ENCODE data around the gene GSC2. TPM values are rescaled to one million over a fixed set of nuclear protein-coding genes. Genes with fewer than 3 reads are reported as not detected.

Gene GSC2
- polyA plus RNA-seq, 3 donors: not detected

DNA sequence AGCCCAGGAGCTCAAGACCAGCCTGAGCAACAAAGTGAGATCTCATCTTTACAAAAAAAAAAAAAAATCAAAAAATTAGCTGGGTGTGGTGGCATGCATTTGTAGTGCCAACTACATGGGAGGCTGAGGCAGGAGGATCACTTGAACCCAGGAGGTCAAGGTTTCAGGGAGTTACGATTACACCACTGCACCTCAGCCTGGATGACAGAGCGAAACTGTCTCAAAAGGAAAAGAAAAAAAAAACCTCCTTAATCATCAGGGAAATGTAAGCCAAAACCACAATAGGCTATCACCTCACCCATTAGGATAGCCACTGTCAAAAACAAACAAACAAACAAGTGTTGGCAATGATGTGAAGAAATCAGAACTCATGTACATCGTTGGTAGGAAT, 41.3 kb downstream of the GSC2 start:
- H3K9ac ChIP-seq (ENCODE audit: insufficient read depth, low read length, poor library complexity, severe bottlenecking): peak overlapping the region; percentile 53

DNA sequence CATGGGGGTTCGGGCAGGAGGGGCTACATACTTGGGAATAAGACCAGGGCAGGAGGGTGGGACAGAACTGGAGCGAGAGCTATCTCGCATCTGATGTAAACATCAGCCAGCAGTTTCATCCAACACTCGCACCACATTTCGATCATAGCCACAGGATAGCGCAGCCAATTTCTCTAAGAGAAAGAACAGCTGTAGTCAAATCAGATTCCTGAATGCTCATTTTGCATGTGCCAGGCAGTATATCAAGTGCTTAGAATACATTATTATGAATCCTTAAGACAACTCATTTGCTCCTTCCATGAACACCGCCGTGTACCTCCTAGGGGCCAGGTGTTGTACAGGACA, 42.4 kb downstream of the GSC2 start:
- intact Hi-C loops (cut with micrococcal nuclease): no loop called here
- TF ChIP-seq, protein P1, sequence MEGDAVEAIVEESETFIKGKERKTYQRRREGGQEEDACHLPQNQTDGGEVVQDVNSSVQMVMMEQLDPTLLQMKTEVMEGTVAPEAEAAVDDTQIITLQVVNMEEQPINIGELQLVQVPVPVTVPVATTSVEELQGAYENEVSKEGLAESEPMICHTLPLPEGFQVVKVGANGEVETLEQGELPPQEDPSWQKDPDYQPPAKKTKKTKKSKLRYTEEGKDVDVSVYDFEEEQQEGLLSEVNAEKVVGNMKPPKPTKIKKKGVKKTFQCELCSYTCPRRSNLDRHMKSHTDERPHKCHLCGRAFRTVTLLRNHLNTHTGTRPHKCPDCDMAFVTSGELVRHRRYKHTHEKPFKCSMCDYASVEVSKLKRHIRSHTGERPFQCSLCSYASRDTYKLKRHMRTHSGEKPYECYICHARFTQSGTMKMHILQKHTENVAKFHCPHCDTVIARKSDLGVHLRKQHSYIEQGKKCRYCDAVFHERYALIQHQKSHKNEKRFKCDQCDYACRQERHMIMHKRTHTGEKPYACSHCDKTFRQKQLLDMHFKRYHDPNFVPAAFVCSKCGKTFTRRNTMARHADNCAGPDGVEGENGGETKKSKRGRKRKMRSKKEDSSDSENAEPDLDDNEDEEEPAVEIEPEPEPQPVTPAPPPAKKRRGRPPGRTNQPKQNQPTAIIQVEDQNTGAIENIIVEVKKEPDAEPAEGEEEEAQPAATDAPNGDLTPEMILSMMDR (IDR thresholded peaks at IDR 0.05): no peak
- Histone ChIP-seq H3K27ac (ENCODE audit: low read depth in 1 of 2, low read length in 2 of 2) (peak overlapping the region in 1 of 2 donors; percentile 90), H3K4me1 (ENCODE audit: control insufficient read depth in 1 of 2, insufficient read depth in 2 of 2, low read length in 2 of 2) (peaks cover 57 to 67% of the 10 kb centered on the region in 2 donors), H2AFZ (ENCODE audit: insufficient read depth, low read depth, low read length, poor library complexity, severe bottlenecking) (no peak overlapping the region), H3K79me2 (ENCODE audit: insufficient read depth, low read length) (peaks cover 94% of the 10 kb centered on the region), H3K4me3 (replicated peaks in 1 of 3; ENCODE audit: low read depth in 2 of 3, low read length in 3 of 3) (no peak overlapping the region), H3K9me3 (replicated peaks in 1 of 2; ENCODE audit: control insufficient read depth in 1 of 2, insufficient read depth in 1 of 2, low read length in 2 of 2) (no peaks in the 10 kb centered on the region), H3K36me3 (replicated peaks in 1 of 2; ENCODE audit: control insufficient read depth in 1 of 2, insufficient read depth in 2 of 2, low read length in 2 of 2) (peaks cover 2 to 5% of the 10 kb centered on the region in 2 donors), H3K9ac (ENCODE audit: insufficient read depth, low read length, poor library complexity, severe bottlenecking) (no peak overlapping the region), H3K4me2 (replicated peaks; ENCODE audit: extremely low read depth, low read length, poor library complexity, severe bottlenecking) (no peak overlapping the region), H3K27me3 (ENCODE audit: control insufficient read depth in 2 of 2, insufficient read depth in 2 of 2, low read length in 2 of 2) (no peaks in the 10 kb centered on the region), H4K20me1 (ENCODE audit: insufficient read depth, low read length) (peaks cover 56% of the 10 kb centered on the region)
- DNase-seq: peak in 1 of 3 donors; percentile 0
- 97% methylated on average over 5 of the region's 8 CpGs for WGBS (ENCODE audit: insufficient coverage)
- peak overlapping the region; percentile 87 to 98 (median 94) for H3K27ac Mint-ChIP-seq
- H3K27me3 Mint-ChIP-seq (ENCODE audit: low read depth in 3 of 3): peaks cover 0 to 2% (median 0%) of the 10 kb centered on the region in 3 donors
- peaks cover 11 to 23% of the 10 kb centered on the region in 2 donors for H3K36me3 Mint-ChIP-seq
- H3K4me3 Mint-ChIP-seq: no peak overlapping the region
- peaks cover 74% of the 10 kb centered on the region for H3K4me1 Mint-ChIP-seq
- H3K9me3 Mint-ChIP-seq: no peaks in the 10 kb centered on the region

More for the DNA sequence above, 41.3 kb downstream of the GSC2 start:
- Histone ChIP-seq H2AFZ (ENCODE audit: insufficient read depth, low read depth, low read length, poor library complexity, severe bottlenecking) (no peak overlapping the region), H3K27ac (ENCODE audit: low read depth in 1 of 2, low read length in 2 of 2) (peak overlapping the region; percentile 82 to 90), H3K79me2 (ENCODE audit: insufficient read depth, low read length) (peaks cover 95% of the 10 kb centered on the region), H3K4me2 (replicated peaks; ENCODE audit: extremely low read depth, low read length, poor library complexity, severe bottlenecking) (peak overlapping the region; percentile 77), H3K36me3 (replicated peaks in 1 of 2; ENCODE audit: control insufficient read depth in 1 of 2, insufficient read depth in 2 of 2, low read length in 2 of 2) (peaks cover 2 to 5% of the 10 kb centered on the region in 2 donors), H3K4me1 (ENCODE audit: control insufficient read depth in 1 of 2, insufficient read depth in 2 of 2, low read length in 2 of 2) (peaks cover 57 to 67% of the 10 kb centered on the region in 2 donors), H3K27me3 (ENCODE audit: control insufficient read depth in 2 of 2, insufficient read depth in 2 of 2, low read length in 2 of 2) (no peaks in the 10 kb centered on the region), H3K4me3 (replicated peaks in 1 of 3; ENCODE audit: low read depth in 2 of 3, low read length in 3 of 3) (peak overlapping the region in 1 of 3 experiments; percentile 69), H3K9me3 (replicated peaks in 1 of 2; ENCODE audit: control insufficient read depth in 1 of 2, insufficient read depth in 1 of 2, low read length in 2 of 2) (no peaks in the 10 kb centered on the region), H4K20me1 (ENCODE audit: insufficient read depth, low read length) (peaks cover 50% of the 10 kb centered on the region)
- peaks cover 0 to 2% (median 2%) of the 10 kb centered on the region in 3 donors for H3K27me3 Mint-ChIP-seq (ENCODE audit: low read depth in 3 of 3)
- peak; percentile 57 to 80 (median 59) for DNase-seq
- peaks cover 13 to 23% of the 10 kb centered on the region in 2 donors for H3K36me3 Mint-ChIP-seq
- H3K4me1 Mint-ChIP-seq: peaks cover 82% of the 10 kb centered on the region
- intact Hi-C loops (cut with micrococcal nuclease): loop anchor here in 1 of 2 donors (1.0 kb wide), 2 partner anchors 13 to 23 kb away; partner anchors contain the start of gene DGCR2
- H3K27ac Mint-ChIP-seq: peak overlapping the region; percentile 94 to 100 (median 98)
- TF ChIP-seq, protein P1 (IDR thresholded peaks at IDR 0.05): no peak
- peak overlapping the region in 1 of 2 donors; percentile 78 for H3K4me3 Mint-ChIP-seq
- H3K9me3 Mint-ChIP-seq: no peaks in the 10 kb centered on the region
- WGBS (ENCODE audit: insufficient coverage): no CpG with 5 or more reads among the region's 3 CpGs
